ENCODE data around the gene GULP1.

- no peak for TF ChIP-seq CTCF (IDR thresholded peaks at IDR 0.05; ENCODE audit: borderline replicate concordance, extremely low read depth, low read length, poor library complexity, severe bottlenecking)
- TF ChIP-seq EZH2 (IDR thresholded peaks at IDR 0.05; ENCODE audit: borderline replicate concordance, low read depth, low read length, severe bottlenecking): no peak
Measured at GRCh38 chr2:188430705-188431104, 139.0 kb downstream of the GULP1 start.

Measured in DND-41 (cell line).